Naive thymus-derived CD4-positive, alpha-beta T cell (primary cell): ENCODE results near the gene RFX7. TPM values are rescaled to one million over a fixed set of nuclear protein-coding genes. Genes with fewer than 3 reads are reported as not detected.

Experiments used
- ATAC-seq: fragments of 150-1000 bp; cut with Tn5 transposase; 2 replicates; pipeline ENCODE4 v1.10.0; 2021; ENCODE audit warnings: mild to moderate bottlenecking, moderate library complexity
- CTCF ChIA-PET: fragments of 350-600 bp; sonication (Branson Sonifier 250); formaldehyde crosslinking; loops from one replicate; lab custom pipeline; 2021; ENCODE audit warnings: antibody characterized with exemption; lab: Charles Lee
- POLR2A ChIA-PET: fragments of 350-600 bp; sonication (Branson Sonifier 250); formaldehyde crosslinking; loops from one replicate; lab custom pipeline; 2021; ENCODE audit warnings: antibody characterized with exemption, inconsistent platforms; lab: Charles Lee
- DNase-seq, 9 donors: peaks; one replicate each; pipeline versions ENCODE4 v3.0.0 to v3.0.0-alpha.2; 2020 to 2022; ENCODE audit warnings: mixed read lengths in 1 of 9
- H3K27ac ChIP-seq: one replicate; pipeline ENCODE4 v1.7.0; 2013; ENCODE audit warnings: mild to moderate bottlenecking, low read depth, low read length, moderate library complexity
- H3K27me3 ChIP-seq, 2 donors: one replicate each; pipeline ENCODE4 v1.7.0; 2013; ENCODE audit warnings: low read length in 2 of 2, mild to moderate bottlenecking in 2 of 2, moderate library complexity in 2 of 2; ENCODE audit not compliant: control insufficient read depth in 2 of 2, insufficient read depth in 2 of 2
- H3K36me3 ChIP-seq, 3 experiments: 1 replicate in 2 of 3; 2 replicates in 1 of 3; pipeline ENCODE4 v1.7.0; 2013; ENCODE audit warnings: low read length in 3 of 3, mild to moderate bottlenecking in 3 of 3, moderate library complexity in 1 of 3; ENCODE audit not compliant: insufficient read depth in 3 of 3, control insufficient read depth in 2 of 3
- H3K4me1 ChIP-seq, 2 donors: one replicate each; pipeline ENCODE4 v1.7.0; 2013; ENCODE audit warnings: low read length in 2 of 2, mild to moderate bottlenecking in 2 of 2, moderate library complexity in 1 of 2; ENCODE audit not compliant: control insufficient read depth in 2 of 2, insufficient read depth in 2 of 2
- H3K4me3 ChIP-seq: 2 replicates; pipeline ENCODE4 v1.7.0; 2013; ENCODE audit warnings: mild to moderate bottlenecking, low read length
- H3K9me3 ChIP-seq, 3 experiments: 1 replicate in 2 of 3; 2 replicates in 1 of 3; pipeline ENCODE4 v1.7.0; 2013; ENCODE audit warnings: low read length in 3 of 3; ENCODE audit not compliant: control insufficient read depth in 2 of 3
- H3K27ac Mint-ChIP-seq, 9 donors: one replicate each; pipeline ENCODE4 v1.8.0; 2020 to 2022; ENCODE audit warnings: mixed read lengths in 9 of 9, mild to moderate bottlenecking in 8 of 9, moderate library complexity in 5 of 9, inconsistent platforms in 2 of 9
- H3K27me3 Mint-ChIP-seq, 5 donors: one replicate each; pipeline ENCODE4 v1.8.0; 2021 to 2022; ENCODE audit warnings: mixed read lengths in 5 of 5, mild to moderate bottlenecking in 1 of 5
- H3K36me3 Mint-ChIP-seq, 5 donors: one replicate each; pipeline ENCODE4 v1.8.0; 2020 to 2022; ENCODE audit warnings: mixed read lengths in 5 of 5, mild to moderate bottlenecking in 3 of 5, inconsistent platforms in 1 of 5
- H3K4me1 Mint-ChIP-seq, 7 donors: one replicate each; pipeline ENCODE4 v1.8.0; 2020 to 2022; ENCODE audit warnings: mixed read lengths in 7 of 7, mild to moderate bottlenecking in 3 of 7, inconsistent platforms in 1 of 7
- H3K4me3 Mint-ChIP-seq, 10 donors: one replicate each; pipeline ENCODE4 v1.8.0; 2020 to 2022; ENCODE audit warnings: mild to moderate bottlenecking in 10 of 10, mixed read lengths in 10 of 10, moderate library complexity in 6 of 10, inconsistent platforms in 2 of 10
- H3K9me3 Mint-ChIP-seq, 11 donors: one replicate each; pipeline ENCODE4 v1.8.0; 2020 to 2022; ENCODE audit warnings: mixed read lengths in 11 of 11, mild to moderate bottlenecking in 4 of 11, inconsistent platforms in 1 of 11, moderate library complexity in 1 of 11
- intact Hi-C, 2 donors: fragments of 100-400 bp; cut with micrococcal nuclease; formaldehyde crosslinking; loops; one replicate each; pipeline ENCODE4 v1.15.1; 2023
- polyA plus RNA-seq, 2 donors: library from polyadenylated mRNA; unstranded; fragments of 300-500 nt; fragmentation: Illumina TruSeq; gene quantifications; one replicate each; pipeline ENCODE4 v1.2.3, GENCODE V29; 2021
- total RNA-seq, 6 experiments: library from RNA in 5 of 6; stranded (reverse) in 5 of 6; gene quantifications; 1 replicate in 5 of 6; 2 replicates in 1 of 6; pipeline ENCODE4 v1.2.3 and lab custom pipeline; 2021 to 2026

The RFX7 gene
- total and polyA plus RNA-seq, 7 experiments from 2014 or later = 4.1 to 48.7 (median 22.3) TPM

GRCh38 chr15:56088389-56088788, 155.3 kb downstream of the RFX7 start:
- H3K36me3 ChIP-seq = no peaks in the 10 kb centered on the region
- H3K4me1 ChIP-seq = no peaks in the 10 kb centered on the region
- peaks cover under 1 to 21% (median 12%) of the 10 kb centered on the region in 5 donors for H3K36me3 Mint-ChIP-seq
- POLR2A ChIA-PET = no interaction called here
- DNase-seq (no peak), ATAC-seq (no peak)
- no peak overlapping the region for H3K27ac Mint-ChIP-seq
- no peak overlapping the region for H3K4me3 ChIP-seq
- no peaks in the 10 kb centered on the region for H3K9me3 ChIP-seq
- no peaks in the 10 kb centered on the region for H3K27me3 ChIP-seq
- H3K9me3 Mint-ChIP-seq = peaks cover 0 to 19% (median 0%) of the 10 kb centered on the region in 11 donors
- peaks cover 0 to 13% (median 9%) of the 10 kb centered on the region in 7 donors for H3K4me1 Mint-ChIP-seq
- no peak overlapping the region for H3K4me3 Mint-ChIP-seq
- CTCF ChIA-PET = interaction anchor here (0.6 kb wide), 1 partner anchor 244 kb away, joined by 3 read pairs; no protein-coding TSS in a partner anchor
- intact Hi-C loops = loop anchor here in 1 of 2 donors (10.0 kb wide), 1 partner anchor 156 kb away; the partner anchor contains the start of gene RFX7
- H3K27me3 Mint-ChIP-seq = peaks cover 0 to 7% (median 0%) of the 10 kb centered on the region in 5 donors
- no peak overlapping the region for H3K27ac ChIP-seq

DNA sequence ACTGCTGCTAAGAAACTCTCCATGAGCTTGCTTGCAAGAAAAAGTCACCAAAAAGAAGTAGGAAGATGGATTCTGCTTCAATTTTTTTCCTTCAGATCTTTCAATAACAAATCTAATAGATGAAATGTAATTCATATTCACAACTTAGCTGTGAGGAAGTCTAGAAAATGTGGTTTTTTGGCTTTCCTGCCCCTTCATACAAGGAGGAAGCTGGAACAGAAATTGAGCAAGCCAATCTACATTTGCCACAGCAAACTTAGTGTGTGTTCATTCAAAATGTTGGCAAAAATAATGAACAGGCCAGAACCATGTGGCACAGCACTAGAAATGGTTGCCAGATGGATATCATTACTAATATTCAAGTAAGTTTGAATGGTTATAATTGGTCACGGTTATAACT, 157.1 kb downstream of the RFX7 start:
- H3K36me3 Mint-ChIP-seq = peaks cover 0 to 11% (median 4%) of the 10 kb centered on the region in 5 donors
- no peak overlapping the region for H3K27ac Mint-ChIP-seq
- H3K9me3 ChIP-seq = no peaks in the 10 kb centered on the region
- DNase-seq = no peak
- intact Hi-C loops = loop anchor here in 1 of 2 donors (10.0 kb wide), 1 partner anchor 158 kb away; the partner anchor contains the start of gene RFX7
- peaks cover 0 to 7% (median 2%) of the 10 kb centered on the region in 5 donors for H3K27me3 Mint-ChIP-seq
- ChIA-PET CTCF (interaction anchor here (0.9 kb wide), 1 partner anchor 162 kb away, joined by 3 read pairs; no protein-coding TSS in a partner anchor), POLR2A (no interaction called here)
- no peak overlapping the region for H3K27ac ChIP-seq
- no peak for ATAC-seq
- peaks cover 0 to 19% (median 1%) of the 10 kb centered on the region in 11 donors for H3K9me3 Mint-ChIP-seq
- no peak overlapping the region for H3K4me3 ChIP-seq
- no peaks in the 10 kb centered on the region for H3K27me3 ChIP-seq
- no peaks in the 10 kb centered on the region for H3K4me1 ChIP-seq
- peaks cover 0 to 12% (median 8%) of the 10 kb centered on the region in 7 donors for H3K4me1 Mint-ChIP-seq
- H3K4me3 Mint-ChIP-seq = no peak overlapping the region
- H3K36me3 ChIP-seq = no peaks in the 10 kb centered on the region

DNA sequence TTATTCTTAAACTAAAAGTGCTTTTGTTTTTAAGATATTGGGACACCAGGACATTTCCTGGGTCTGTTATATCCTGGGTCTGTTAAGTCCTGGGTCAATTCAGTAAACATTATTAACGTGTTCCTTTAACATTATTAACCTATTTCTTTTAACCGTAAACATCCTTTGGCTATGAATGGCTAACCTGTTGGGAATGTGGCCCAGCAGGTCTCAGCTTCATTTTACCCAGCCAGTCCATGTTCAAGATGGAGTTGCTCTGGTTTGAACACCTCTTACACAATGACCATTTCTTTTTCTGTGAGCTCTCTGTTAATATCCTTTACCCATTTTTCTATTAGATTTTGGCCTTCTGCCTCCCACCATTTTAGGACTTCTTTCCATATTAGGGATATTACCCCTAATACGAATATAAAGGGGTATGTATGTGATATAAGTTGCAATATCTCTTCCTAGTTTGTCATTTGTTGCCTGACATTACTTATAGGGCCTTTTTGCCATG, 161.4 kb downstream of the RFX7 start:
- POLR2A ChIA-PET = no interaction called here
- H3K9me3 ChIP-seq = no peaks in the 10 kb centered on the region
- no peaks in the 10 kb centered on the region for H3K36me3 ChIP-seq
- Mint-ChIP-seq H3K4me3 (no peak overlapping the region), H3K4me1 (peaks cover 0 to 7% (median 4%) of the 10 kb centered on the region in 7 donors), H3K27me3 (peaks cover 0 to 15% (median 4%) of the 10 kb centered on the region in 5 donors), H3K27ac (no peak overlapping the region), H3K36me3 (peaks cover 0 to 4% (median 0%) of the 10 kb centered on the region in 5 donors), H3K9me3 (peaks cover 0 to 17% (median 2%) of the 10 kb centered on the region in 11 donors)
- no peaks in the 10 kb centered on the region for H3K27me3 ChIP-seq
- CTCF ChIA-PET = no interaction called here
- H3K4me1 ChIP-seq = no peaks in the 10 kb centered on the region
- ATAC-seq (no peak), DNase-seq (no peak)
- no peak overlapping the region for H3K4me3 ChIP-seq
- H3K27ac ChIP-seq = no peak overlapping the region
- intact Hi-C loops = loop anchor here in 1 of 2 donors (10.0 kb wide), 1 partner anchor 162 kb away; the partner anchor contains the start of gene RFX7

DNA sequence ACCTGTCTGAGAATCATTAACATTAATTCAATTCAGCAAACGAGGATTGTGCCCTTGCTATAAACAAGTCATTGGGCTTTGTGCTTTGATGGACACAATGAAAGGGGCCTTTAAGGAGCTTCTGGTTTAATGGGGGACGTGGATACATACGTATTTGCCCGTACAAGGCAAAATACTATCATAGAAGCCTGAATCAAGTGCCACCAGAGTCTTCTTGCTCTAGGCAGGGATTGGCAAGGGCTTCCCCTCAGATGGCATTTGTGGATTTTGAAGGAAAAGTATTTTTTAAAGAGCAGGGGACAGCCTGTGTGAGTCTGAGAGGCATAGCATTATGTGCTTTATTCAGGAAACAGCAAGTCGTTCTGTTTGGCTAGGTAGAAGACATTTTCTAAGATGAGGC, 166.6 kb downstream of the RFX7 start:
- ATAC-seq = no peak
- Mint-ChIP-seq H3K27me3 (peaks cover 0 to 9% (median 4%) of the 10 kb centered on the region in 5 donors), H3K27ac (no peak overlapping the region), H3K9me3 (peaks cover 0 to 8% (median 0%) of the 10 kb centered on the region in 11 donors), H3K4me1 (peaks cover 0 to 1% (median 0%) of the 10 kb centered on the region in 7 donors), H3K36me3 (no peaks in the 10 kb centered on the region), H3K4me3 (no peak overlapping the region)
- Histone ChIP-seq H3K27me3 (no peaks in the 10 kb centered on the region), H3K4me3 (no peak overlapping the region), H3K4me1 (no peaks in the 10 kb centered on the region), H3K9me3 (no peaks in the 10 kb centered on the region), H3K27ac (no peak overlapping the region), H3K36me3 (no peaks in the 10 kb centered on the region)
- intact Hi-C loops = no loop called here
- no peak for DNase-seq
- ChIA-PET CTCF (interaction anchor here (0.6 kb wide), 1 partner anchor 427 kb away, joined by 3 read pairs; no protein-coding TSS in a partner anchor), POLR2A (no interaction called here)

DNA sequence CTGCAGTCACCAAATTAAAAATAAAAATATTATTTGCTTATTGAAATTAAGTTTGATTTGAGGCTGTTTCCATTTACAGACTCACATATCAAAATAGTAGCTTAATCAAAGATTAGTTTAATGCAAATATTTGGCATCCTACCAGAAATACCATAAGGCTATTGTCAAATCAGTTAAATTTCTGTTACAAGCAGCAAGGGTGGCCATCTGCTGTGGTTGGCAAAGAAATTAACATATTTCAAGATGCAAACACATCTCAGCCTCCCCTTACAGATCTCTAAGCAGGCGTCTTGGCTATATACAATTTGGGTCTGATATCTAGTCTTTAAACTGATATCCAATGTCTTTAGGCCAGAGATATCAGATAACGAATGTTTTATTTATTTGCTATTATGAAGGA, 167.0 kb downstream of the RFX7 start:
- Mint-ChIP-seq H3K27me3 (peaks cover 0 to 13% (median 6%) of the 10 kb centered on the region in 5 donors), H3K4me3 (no peak overlapping the region), H3K9me3 (peaks cover 0 to 8% (median 0%) of the 10 kb centered on the region in 11 donors), H3K36me3 (no peaks in the 10 kb centered on the region), H3K4me1 (peaks cover 0 to 1% (median 0%) of the 10 kb centered on the region in 7 donors), H3K27ac (no peak overlapping the region)
- CTCF ChIA-PET = interaction anchor here (0.6 kb wide), 1 partner anchor 426 kb away, joined by 3 read pairs; no protein-coding TSS in a partner anchor
- intact Hi-C loops = no loop called here
- Histone ChIP-seq H3K4me1 (no peaks in the 10 kb centered on the region), H3K27me3 (no peaks in the 10 kb centered on the region), H3K9me3 (no peaks in the 10 kb centered on the region), H3K36me3 (no peaks in the 10 kb centered on the region), H3K27ac (no peak overlapping the region), H3K4me3 (no peak overlapping the region)
- POLR2A ChIA-PET = no interaction called here
- DNase-seq (no peak), ATAC-seq (no peak)

- Histone ChIP-seq H3K27ac (no peak overlapping the region), H3K9me3 (no peaks in the 10 kb centered on the region), H3K36me3 (no peaks in the 10 kb centered on the region), H3K4me3 (no peak overlapping the region), H3K4me1 (no peaks in the 10 kb centered on the region), H3K27me3 (no peaks in the 10 kb centered on the region)
- Mint-ChIP-seq H3K9me3 (peaks cover 0 to 11% (median 1%) of the 10 kb centered on the region in 11 donors), H3K36me3 (no peaks in the 10 kb centered on the region), H3K4me1 (peaks cover 0 to under 1% (median 0%) of the 10 kb centered on the region in 7 donors), H3K4me3 (no peak overlapping the region), H3K27me3 (peaks cover 0 to 20% (median 9%) of the 10 kb centered on the region in 5 donors), H3K27ac (no peak overlapping the region)
- intact Hi-C loops = no loop called here
- DNase-seq (no peak), ATAC-seq (no peak)
- POLR2A ChIA-PET = no interaction called here
- CTCF ChIA-PET = no interaction called here
Observed at GRCh38 chr15:56074481-56075265, 169.0 kb downstream of the RFX7 start.
